SK-N-DZ (cell line): Measurements from ENCODE around the gene HGF.

Source experiments
- DNase-seq: peaks from one replicate; pipeline ENCODE4 v3.0.0-alpha.2; 2015; ENCODE audit warnings: low spot score

HGF gene

DNA sequence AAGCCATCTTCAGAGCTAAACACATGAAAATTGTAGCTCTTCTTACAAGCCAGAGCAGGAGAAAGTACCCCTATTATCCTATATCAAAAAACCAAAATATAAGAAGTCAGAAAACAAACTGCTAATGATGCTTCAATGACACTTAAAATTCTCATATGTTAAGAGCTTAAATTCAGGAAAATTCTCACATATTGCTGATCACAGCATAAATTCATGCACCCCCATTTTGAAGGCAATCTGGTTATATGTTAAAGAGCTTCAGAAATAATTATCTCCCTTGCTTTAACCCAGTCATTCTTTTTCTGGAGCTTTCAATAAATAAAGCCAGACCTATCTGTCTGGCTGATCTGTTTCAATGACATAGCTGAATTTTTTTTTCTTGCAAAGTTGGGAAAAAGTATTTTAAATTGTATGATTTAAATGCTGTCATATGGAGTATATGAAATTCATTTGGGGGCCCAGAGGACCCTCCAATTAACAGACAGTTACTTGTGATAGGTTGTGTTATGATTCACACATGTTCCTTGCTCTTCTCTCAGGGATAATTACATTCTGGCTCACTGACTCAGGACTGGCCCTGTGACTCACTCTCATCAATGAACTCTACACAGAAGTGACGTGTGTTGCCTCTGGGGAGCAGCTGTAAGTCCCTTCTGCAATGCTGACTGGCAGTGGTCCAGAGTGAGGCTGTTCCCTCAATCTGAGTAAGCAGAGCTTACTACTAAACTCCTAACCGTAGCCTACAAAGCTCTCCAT lies 85.2 kb downstream of the HGF start:
- DNase-seq, result peak; percentile 94

DNA sequence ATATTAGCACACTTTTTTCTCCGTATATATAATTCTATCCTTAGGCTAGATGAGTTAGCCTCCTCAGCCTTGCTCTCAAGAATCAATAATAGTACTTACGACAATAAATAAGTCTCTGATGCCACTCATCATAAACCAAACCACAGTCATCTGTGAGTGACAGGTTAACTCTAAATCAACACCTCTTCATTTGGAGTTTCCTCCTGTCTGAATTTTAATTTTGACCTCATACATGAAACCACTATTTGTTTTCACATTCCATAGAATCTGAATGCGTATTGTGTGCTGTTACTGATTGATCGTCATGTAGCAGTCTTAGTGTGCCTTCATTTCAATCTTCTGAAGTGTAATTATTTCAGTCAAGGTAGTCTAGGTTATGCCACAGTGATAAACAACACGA lies 85.8 kb downstream of the HGF start:
- no peak for DNase-seq

DNA sequence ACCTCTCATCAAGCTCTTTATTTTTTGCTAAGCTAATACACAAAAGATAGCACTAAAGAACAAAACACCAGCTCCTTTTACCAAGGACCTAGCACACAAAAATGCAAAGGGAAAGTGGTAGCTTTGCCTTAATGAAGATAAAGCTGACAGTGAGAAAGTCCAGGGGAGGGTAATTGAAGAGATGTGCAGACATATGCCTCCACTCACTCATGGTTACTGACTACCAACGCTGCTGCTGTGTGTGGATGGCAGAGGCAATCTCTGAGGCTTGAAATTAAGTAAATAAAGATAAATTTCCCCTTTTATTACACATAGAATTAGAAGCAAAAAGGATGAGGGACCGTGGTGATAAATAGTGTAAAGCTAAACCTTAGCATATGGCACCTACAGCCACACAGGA lies 87.0 kb downstream of the HGF start:
- peak; percentile 93 for DNase-seq

DNA sequence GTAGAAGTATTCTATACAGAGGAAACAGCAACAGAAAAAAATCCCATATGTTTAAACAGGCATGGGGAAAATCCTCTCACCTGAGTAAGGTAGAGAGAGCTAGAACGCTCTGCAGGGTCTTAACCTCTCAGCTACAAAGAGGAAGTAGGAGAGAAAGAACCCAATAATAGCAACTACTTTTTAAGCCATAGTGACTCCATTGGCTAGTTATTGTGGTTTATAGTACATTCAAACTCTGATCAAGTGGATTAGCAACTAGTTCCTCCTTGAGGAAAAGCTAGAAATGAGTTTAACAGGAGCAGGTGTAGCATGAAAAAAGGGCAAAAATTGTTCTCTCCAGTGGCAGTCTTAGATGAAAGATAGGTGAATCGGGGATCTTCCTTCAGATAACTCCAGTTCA lies 89.7 kb downstream of the HGF start:
- no peak for DNase-seq

DNA sequence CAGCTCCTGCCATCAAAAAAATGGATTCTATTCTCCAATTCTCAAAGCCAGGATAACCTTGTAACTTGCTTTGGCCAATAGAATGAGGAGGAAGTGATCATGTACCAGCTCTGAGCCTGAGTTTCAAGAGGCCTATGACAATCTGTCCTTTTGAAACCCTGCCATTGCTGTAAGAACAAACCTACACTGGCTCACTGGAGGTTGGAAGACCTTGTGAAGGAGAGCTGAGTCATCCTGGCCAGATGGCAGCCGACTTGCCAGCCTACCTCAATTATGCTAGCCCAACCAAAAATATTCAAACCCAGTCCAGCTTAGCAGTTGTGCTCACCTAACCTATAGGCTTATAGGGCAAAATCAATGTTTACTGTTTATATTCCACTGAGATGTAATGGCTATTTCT lies 93.0 kb downstream of the HGF start:
- no peak for DNase-seq

DNA sequence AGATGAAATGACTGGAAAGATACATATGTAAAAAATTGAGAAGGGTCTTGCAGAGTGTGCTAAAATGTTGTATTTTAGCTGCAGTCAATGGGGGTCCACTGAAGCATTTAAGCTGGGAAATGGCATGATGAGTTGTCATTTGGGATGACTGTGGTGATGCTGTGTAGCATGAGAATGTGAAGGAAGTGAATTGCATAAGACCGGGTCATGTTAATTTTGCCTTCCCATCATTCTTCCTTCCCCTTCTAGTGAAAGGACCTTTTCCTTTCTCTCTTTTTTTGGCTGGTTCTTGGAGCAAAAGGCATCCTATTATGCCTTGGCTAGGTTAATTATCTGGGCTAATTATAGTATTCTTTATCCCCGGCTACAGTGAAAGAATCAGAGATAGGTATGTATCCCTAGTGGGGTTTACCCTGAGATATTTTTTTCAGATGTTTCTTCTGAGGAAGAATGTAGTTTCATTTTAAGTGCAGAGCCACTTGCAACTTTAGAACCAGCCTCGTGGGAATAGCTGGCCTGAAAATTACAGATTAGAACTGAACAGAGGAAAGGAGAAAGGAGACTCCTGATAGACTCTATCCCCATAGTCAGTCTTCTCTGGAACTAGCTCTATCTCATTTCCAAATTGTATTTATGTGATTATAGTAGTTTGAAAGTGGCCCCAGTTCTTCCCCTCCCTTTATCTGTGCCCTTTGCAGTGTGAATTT lies 93.6 kb downstream of the HGF start:
- no peak for DNase-seq

- DNase-seq, result no peak
Observed at GRCh38 chr7:81674431-81674830, 95.4 kb downstream of the HGF start.

GRCh38 chr7:81672872-81673271 lies 97.0 kb downstream of the HGF start:
- no peak for DNase-seq

- DNase-seq, result peak; percentile 73
Observed at GRCh38 chr7:81669476-81670105, 100.3 kb downstream of the HGF start.

DNA sequence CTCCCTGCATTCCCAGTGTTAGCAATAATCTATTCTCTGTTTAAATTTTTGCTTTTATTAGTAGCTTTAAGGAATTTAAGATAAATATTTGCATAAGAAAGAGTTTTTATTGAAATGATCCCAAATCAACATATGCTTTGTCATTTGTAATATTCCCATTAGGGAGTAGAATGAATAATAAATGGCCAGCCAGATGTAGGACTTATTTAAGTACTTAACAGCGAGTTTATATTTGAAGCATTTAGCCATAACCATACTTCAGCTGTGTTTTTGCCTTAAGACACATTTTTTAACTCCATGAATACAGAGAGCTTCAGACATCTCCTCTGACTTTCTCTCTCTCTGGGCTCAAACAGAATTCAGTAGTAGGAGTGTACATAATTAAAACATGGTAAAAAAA lies 103.6 kb downstream of the HGF start:
- DNase-seq, result no peak

GRCh38 chr7:81665236-81665635 lies 104.6 kb downstream of the HGF start:
- no peak for DNase-seq

GRCh38 chr7:81664304-81664703 lies 105.5 kb downstream of the HGF start:
- no peak for DNase-seq

- DNase-seq, result no peak
Observed at GRCh38 chr7:81662531-81662930, 107.3 kb downstream of the HGF start.

DNA sequence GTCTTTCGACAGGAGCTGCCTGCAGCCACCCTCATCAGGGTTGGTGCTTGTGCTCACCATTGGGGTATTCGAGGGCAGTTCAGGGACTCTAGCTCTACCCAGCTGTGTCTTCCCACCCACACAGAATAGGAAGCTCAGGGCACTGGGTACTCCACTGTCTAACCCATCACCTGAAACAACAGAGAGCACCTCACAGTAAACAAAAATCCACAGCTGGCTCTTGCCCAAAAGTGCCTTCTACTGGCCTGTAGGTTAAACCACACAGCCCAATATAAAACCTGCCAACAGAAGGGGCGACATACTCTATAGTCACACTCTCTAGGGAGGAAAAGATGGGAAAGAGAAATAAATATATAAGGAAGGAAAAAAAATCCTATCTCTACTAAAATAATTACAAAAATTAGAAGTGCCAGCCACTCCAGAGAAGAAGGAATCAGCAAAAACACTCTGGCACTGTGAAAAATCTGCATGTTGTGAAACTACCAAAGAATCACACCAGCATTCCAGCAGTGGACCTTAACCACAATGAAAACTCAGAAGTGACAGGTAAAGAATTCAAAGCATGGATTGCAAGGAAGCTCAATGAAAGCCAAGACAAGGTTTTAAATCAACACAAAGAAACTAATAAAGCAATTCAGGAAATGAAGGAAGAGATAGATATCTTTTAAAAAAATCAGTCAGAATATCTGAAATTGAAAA lies 110.0 kb downstream of the HGF start:
- DNase-seq, result no peak

- no peak for DNase-seq
Observed at GRCh38 chr7:81657551-81657950, 112.3 kb downstream of the HGF start.

DNA sequence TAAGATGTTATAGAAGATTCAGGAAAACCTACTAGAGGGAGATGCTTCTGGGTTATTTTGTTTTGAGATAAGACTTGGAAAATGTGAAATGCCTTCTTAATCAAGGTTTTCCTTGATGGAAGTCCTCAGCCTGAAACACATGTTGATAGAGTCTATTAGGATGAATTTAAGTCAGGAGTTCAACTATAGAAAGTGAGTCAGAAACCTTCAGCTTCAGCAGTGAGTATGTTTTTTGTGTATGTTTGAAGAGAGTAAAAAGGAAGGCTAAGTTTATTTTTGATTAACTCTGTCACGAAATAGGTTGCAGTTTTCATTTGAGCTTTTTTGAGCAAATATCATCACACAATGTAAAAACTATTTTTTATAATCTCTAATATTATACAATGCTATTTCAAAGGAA lies 114.6 kb downstream of the HGF start:
- DNase-seq, result no peak

GRCh38 chr7:81652225-81652624 lies 117.6 kb downstream of the HGF start:
- DNase-seq, result no peak
